IPS-18a (cell line): ENCODE results near the gene PMFBP1.

Experiments used
- H3K27ac ChIP-seq: one replicate; pipeline ENCODE4 v1.5.1; 2013; ENCODE audit warnings: low read length
- H3K27me3 ChIP-seq: one replicate; pipeline ENCODE4 v1.6.1; 2013; ENCODE audit warnings: mild to moderate bottlenecking, low read length; ENCODE audit not compliant: control insufficient read depth, insufficient read depth
- H3K36me3 ChIP-seq: one replicate; pipeline ENCODE4 v1.6.1; 2013; ENCODE audit warnings: low read depth, low read length; ENCODE audit not compliant: control insufficient read depth
- H3K4me1 ChIP-seq: one replicate; pipeline ENCODE4 v1.6.1; 2013; ENCODE audit warnings: low read depth, low read length; ENCODE audit not compliant: control insufficient read depth
- H3K4me3 ChIP-seq: one replicate; pipeline ENCODE4 v1.5.1; 2013; ENCODE audit warnings: low read length
- H3K9ac ChIP-seq: one replicate; pipeline ENCODE4 v1.6.1; 2013; ENCODE audit warnings: mild to moderate bottlenecking, low read length, moderate library complexity
- H3K9me3 ChIP-seq: one replicate; pipeline ENCODE4 v1.6.1; 2013; ENCODE audit warnings: low read depth, low read length; ENCODE audit not compliant: control insufficient read depth

PMFBP1 gene

GRCh38 chr16:72072514-72073342 is 99.2 kb downstream of the PMFBP1 start:
- Histone ChIP-seq H3K27ac (no peak overlapping the region), H3K9ac (no peak overlapping the region), H3K36me3 (no peaks in the 10 kb centered on the region), H3K9me3 (no peaks in the 10 kb centered on the region), H3K4me3 (no peak overlapping the region), H3K27me3 (no peaks in the 10 kb centered on the region), H3K4me1 (no peaks in the 10 kb centered on the region)
